Upper lobe of left lung (tissue), 4 donors: ENCODE results near the gene SPPL2A.

ENCODE experiments used
- CTCF ChIP-seq, 6 experiments: fragments of 450-650 bp in 4 of 6; fragments of 200-600 bp in 2 of 6; sonication (generic) in 2 of 6; IDR thresholded peaks; one replicate each; pipeline ENCODE4 v1.5.1; 2016 to 2019; ENCODE audit warnings: antibody characterized with exemption in 6 of 6
- POLR2AphosphoS5 ChIP-seq, 2 donors: sonication (generic); formaldehyde crosslinking; IDR thresholded peaks; one replicate each; pipeline ENCODE4 v1.5.1; 2017; ENCODE audit warnings: antibody characterized with exemption in 2 of 2

- TF ChIP-seq POLR2AphosphoS5 (IDR thresholded peaks at IDR 0.05) (no peak), CTCF (IDR thresholded peaks at IDR 0.05) (no peak)
These were observed 53.5 kb downstream of the SPPL2A start for GRCh38 chr15:50712018-50712417.
